ENCODE results near the gene AUTS2.

GRCh38 chr7:69956541-69956940 is 358.3 kb downstream of the AUTS2 start:
- no peak for TF ChIP-seq CTCF (IDR thresholded peaks at IDR 0.05)
- TF ChIP-seq POLR2A (IDR thresholded peaks at IDR 0.05), result no peak
